ENCODE measurements around the gene MAST4. TPM values are rescaled to one million over a fixed set of nuclear protein-coding genes. Genes with fewer than 3 reads are reported as not detected.

Gene MAST4
- total RNA-seq, 1 experiment from 2014 or later, result 10.9 TPM

DNA sequence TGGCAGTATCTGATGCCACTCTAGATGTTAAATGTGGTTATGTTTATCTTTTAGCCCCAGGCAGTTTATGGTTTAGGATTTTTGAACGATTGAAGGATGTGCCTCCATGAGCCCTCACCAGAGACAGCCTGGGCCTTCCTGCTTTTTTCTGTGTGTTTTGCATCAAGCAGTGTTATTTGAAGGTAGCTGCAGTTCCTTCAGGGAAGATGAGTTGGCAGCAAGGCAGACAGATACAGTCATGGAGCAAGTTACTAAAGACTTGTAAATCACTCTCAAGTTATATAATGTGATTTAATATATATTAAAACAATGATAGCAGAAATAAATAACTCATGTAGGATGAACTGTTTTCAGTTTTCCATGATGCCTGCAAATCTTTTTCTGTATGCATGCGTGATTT, 395.6 kb downstream of the MAST4 start:
- no peaks in the 10 kb centered on the region for H3K36me3 Mint-ChIP-seq (ENCODE audit: insufficient read depth, unreplicated experiment)
- TF ChIP-seq, protein P1, sequence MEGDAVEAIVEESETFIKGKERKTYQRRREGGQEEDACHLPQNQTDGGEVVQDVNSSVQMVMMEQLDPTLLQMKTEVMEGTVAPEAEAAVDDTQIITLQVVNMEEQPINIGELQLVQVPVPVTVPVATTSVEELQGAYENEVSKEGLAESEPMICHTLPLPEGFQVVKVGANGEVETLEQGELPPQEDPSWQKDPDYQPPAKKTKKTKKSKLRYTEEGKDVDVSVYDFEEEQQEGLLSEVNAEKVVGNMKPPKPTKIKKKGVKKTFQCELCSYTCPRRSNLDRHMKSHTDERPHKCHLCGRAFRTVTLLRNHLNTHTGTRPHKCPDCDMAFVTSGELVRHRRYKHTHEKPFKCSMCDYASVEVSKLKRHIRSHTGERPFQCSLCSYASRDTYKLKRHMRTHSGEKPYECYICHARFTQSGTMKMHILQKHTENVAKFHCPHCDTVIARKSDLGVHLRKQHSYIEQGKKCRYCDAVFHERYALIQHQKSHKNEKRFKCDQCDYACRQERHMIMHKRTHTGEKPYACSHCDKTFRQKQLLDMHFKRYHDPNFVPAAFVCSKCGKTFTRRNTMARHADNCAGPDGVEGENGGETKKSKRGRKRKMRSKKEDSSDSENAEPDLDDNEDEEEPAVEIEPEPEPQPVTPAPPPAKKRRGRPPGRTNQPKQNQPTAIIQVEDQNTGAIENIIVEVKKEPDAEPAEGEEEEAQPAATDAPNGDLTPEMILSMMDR (IDR thresholded peaks at IDR 0.05; ENCODE audit: unreplicated experiment), result no peak
- intact Hi-C loops (cut with micrococcal nuclease; ENCODE audit: unreplicated experiment), result no loop called here
- no peaks in the 10 kb centered on the region for H3K9me3 Mint-ChIP-seq (ENCODE audit: low read depth, unreplicated experiment)
- no peaks in the 10 kb centered on the region for H3K27me3 Mint-ChIP-seq (ENCODE audit: unreplicated experiment)
- no TSS peak for BruUV-seq (replicated peaks)
- CTCF ChIA-PET, result no interaction called here
- H3K4me1 Mint-ChIP-seq (ENCODE audit: low read depth, unreplicated experiment), result peaks cover 12% of the 10 kb centered on the region
- no peak overlapping the region for H3K4me3 Mint-ChIP-seq (ENCODE audit: low read depth, unreplicated experiment)
- no peak for DNase-seq
- no peak overlapping the region for H3K27ac Mint-ChIP-seq (ENCODE audit: unreplicated experiment)

DNA sequence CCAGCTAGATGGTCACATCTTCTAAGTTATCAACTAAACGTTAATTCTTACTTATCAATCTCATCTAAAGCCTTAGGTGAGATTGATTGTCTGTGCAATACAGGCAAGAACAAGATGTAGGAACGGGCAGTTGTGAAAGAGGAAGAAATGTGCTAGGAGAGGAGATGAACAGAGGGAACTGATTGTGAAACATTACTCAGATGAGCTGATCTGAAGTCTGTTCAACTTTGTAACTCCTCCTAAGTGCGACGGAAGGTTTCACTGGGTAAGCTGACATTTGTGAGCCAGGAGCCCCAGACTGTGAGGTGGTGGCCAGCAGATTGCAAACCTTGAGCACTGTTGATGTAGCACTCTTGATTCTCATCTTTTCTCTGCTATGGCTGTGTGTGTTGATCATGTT, 396.4 kb downstream of the MAST4 start:
- Mint-ChIP-seq H3K27ac (ENCODE audit: unreplicated experiment) (no peak overlapping the region), H3K9me3 (ENCODE audit: low read depth, unreplicated experiment) (no peaks in the 10 kb centered on the region), H3K4me1 (ENCODE audit: low read depth, unreplicated experiment) (peaks cover 12% of the 10 kb centered on the region), H3K27me3 (ENCODE audit: unreplicated experiment) (no peaks in the 10 kb centered on the region), H3K4me3 (ENCODE audit: low read depth, unreplicated experiment) (no peak overlapping the region), H3K36me3 (ENCODE audit: insufficient read depth, unreplicated experiment) (no peaks in the 10 kb centered on the region)
- CTCF ChIA-PET, result no interaction called here
- intact Hi-C loops (cut with micrococcal nuclease; ENCODE audit: unreplicated experiment), result no loop called here
- no TSS peak for BruUV-seq (replicated peaks)
- no peak for DNase-seq
- TF ChIP-seq, protein P1 (IDR thresholded peaks at IDR 0.05; ENCODE audit: unreplicated experiment), result no peak

DNA sequence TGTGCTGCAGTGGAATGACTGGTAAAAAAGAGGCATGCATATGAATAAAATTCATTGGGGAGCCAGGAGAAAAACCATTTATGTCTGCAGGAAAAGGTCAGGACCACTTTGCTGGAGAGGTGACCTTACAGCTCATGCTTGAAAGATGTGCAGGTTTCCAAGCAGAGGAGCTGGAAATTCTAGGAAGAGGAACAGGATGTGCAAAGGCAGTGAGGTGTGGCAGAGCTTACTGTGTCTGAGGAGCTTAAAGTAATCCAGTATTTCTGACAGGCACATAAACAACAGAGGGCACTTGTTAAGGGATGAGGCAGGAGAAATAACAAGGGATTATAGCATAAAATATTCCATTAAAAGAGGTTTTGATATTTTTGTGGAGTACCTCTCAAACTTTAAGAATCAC, 397.3 kb downstream of the MAST4 start:
- H3K27me3 Mint-ChIP-seq (ENCODE audit: unreplicated experiment), result no peaks in the 10 kb centered on the region
- BruUV-seq (replicated peaks), result no TSS peak
- CTCF ChIA-PET, result interaction anchor here (0.6 to 0.7 kb wide), 2 partner anchors 294 to 670 kb away, joined by 4 to 8 read pairs; no protein-coding TSS in a partner anchor
- TF ChIP-seq, protein P1 (IDR thresholded peaks at IDR 0.05; ENCODE audit: unreplicated experiment), result no peak
- DNase-seq, result no peak
- intact Hi-C loops (cut with micrococcal nuclease; ENCODE audit: unreplicated experiment), result no loop called here
- no peak overlapping the region for H3K27ac Mint-ChIP-seq (ENCODE audit: unreplicated experiment)
- peaks cover 12% of the 10 kb centered on the region for H3K4me1 Mint-ChIP-seq (ENCODE audit: low read depth, unreplicated experiment)
- no peak overlapping the region for H3K4me3 Mint-ChIP-seq (ENCODE audit: low read depth, unreplicated experiment)
- H3K9me3 Mint-ChIP-seq (ENCODE audit: low read depth, unreplicated experiment), result no peaks in the 10 kb centered on the region
- no peaks in the 10 kb centered on the region for H3K36me3 Mint-ChIP-seq (ENCODE audit: insufficient read depth, unreplicated experiment)

DNA sequence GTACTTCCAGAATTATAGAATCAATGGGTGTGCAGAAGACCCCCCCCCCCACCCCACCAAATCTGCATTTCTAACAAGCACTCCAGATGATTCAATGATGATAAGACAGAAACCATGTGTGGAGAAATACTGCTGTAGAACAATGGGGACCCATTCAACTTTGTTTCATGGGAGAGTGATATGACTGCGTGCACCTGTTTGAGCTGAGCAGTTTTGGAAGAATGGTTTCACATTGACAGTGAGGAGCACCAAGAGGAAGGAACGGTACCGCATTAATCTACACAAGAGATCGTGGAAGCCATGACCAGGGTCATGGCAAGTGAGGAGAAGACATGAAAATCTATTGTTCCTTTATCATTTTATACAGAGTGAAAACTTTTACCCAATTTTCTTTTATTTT, 397.7 kb downstream of the MAST4 start:
- CTCF ChIA-PET, result interaction anchor here (0.7 kb wide), 1 partner anchor 295 kb away, joined by 4 read pairs; no protein-coding TSS in a partner anchor
- TF ChIP-seq, protein P1 (IDR thresholded peaks at IDR 0.05; ENCODE audit: unreplicated experiment), result no peak
- no peaks in the 10 kb centered on the region for H3K36me3 Mint-ChIP-seq (ENCODE audit: insufficient read depth, unreplicated experiment)
- no peak overlapping the region for H3K27ac Mint-ChIP-seq (ENCODE audit: unreplicated experiment)
- no peak overlapping the region for H3K4me3 Mint-ChIP-seq (ENCODE audit: low read depth, unreplicated experiment)
- no TSS peak for BruUV-seq (replicated peaks)
- intact Hi-C loops (cut with micrococcal nuclease; ENCODE audit: unreplicated experiment), result no loop called here
- DNase-seq, result no peak
- H3K27me3 Mint-ChIP-seq (ENCODE audit: unreplicated experiment), result no peaks in the 10 kb centered on the region
- no peaks in the 10 kb centered on the region for H3K9me3 Mint-ChIP-seq (ENCODE audit: low read depth, unreplicated experiment)
- peaks cover 12% of the 10 kb centered on the region for H3K4me1 Mint-ChIP-seq (ENCODE audit: low read depth, unreplicated experiment)
